DND-41 (cell line): ENCODE results near the gene CEP63.

Source experiments
- ATAC-seq: fragments of 200-7000 bp; cut with Tn5 transposase; 3 replicates; pipeline ENCODE4 v1.9.1; 2021; ENCODE audit warnings: low read depth; ENCODE audit not compliant: insufficient read depth
- DNase-seq: peaks from one replicate; pipeline ENCODE4 v3.0.0-alpha.2; 2020
- H2AFZ ChIP-seq: 2 replicates; pipeline ENCODE4 v1.6.0; 2012; ENCODE audit warnings: low read depth, low read length
- H3K27ac ChIP-seq: 2 replicates; pipeline ENCODE4 v1.5.1; 2012; ENCODE audit warnings: low read length, inconsistent platforms
- H3K27me3 ChIP-seq: fragments of 200-600 bp; sonication (generic); 2 replicates; pipeline ENCODE4 v1.6.0; 2012; ENCODE audit warnings: low read length, mild to moderate bottlenecking, inconsistent platforms; ENCODE audit not compliant: insufficient read depth, poor library complexity
- H3K36me3 ChIP-seq: 2 replicates; pipeline ENCODE4 v1.5.1; 2012; ENCODE audit warnings: low read length, inconsistent platforms; ENCODE audit not compliant: insufficient read depth
- H3K4me1 ChIP-seq: 2 replicates; pipeline ENCODE4 v1.5.1; 2012; ENCODE audit warnings: mild to moderate bottlenecking, low read length; ENCODE audit not compliant: insufficient read depth
- H3K4me2 ChIP-seq: 2 replicates; pipeline ENCODE4 v1.6.0; 2012; ENCODE audit warnings: mild to moderate bottlenecking, moderate library complexity, low read length, inconsistent platforms; ENCODE audit not compliant: insufficient read depth
- H3K4me3 ChIP-seq, 2 experiments: fragments of 200-600 bp in 1 of 2; shearing (Covaris generic) in 1 of 2; 2 replicates each; pipeline ENCODE4 v1.5.1; 2012 to 2016; ENCODE audit warnings: inconsistent platforms in 2 of 2, low read length in 2 of 2, mild to moderate bottlenecking in 2 of 2, low read depth in 1 of 2, moderate library complexity in 1 of 2
- H3K79me2 ChIP-seq: 2 replicates; pipeline ENCODE4 v1.6.0; 2012; ENCODE audit warnings: low read length, inconsistent platforms; ENCODE audit not compliant: insufficient read depth
- H3K9ac ChIP-seq: 2 replicates; pipeline ENCODE4 v1.6.0; 2012; ENCODE audit warnings: low read depth, mild to moderate bottlenecking, inconsistent platforms, low read length, moderate library complexity
- H3K9me3 ChIP-seq: 2 replicates; pipeline ENCODE4 v1.5.1; 2012; ENCODE audit warnings: low read length, moderate library complexity, mild to moderate bottlenecking, inconsistent platforms; ENCODE audit not compliant: insufficient read depth, severe bottlenecking
- H4K20me1 ChIP-seq: 2 replicates; pipeline ENCODE4 v1.6.0; 2012; ENCODE audit warnings: low read length; ENCODE audit not compliant: insufficient read depth
- CTCF ChIP-seq: IDR thresholded peaks from 2 replicates; pipeline ENCODE4 v1.5.1; 2012; ENCODE audit warnings: borderline replicate concordance, low read length, moderate library complexity, mild to moderate bottlenecking; ENCODE audit not compliant: poor library complexity, severe bottlenecking; ENCODE audit errors: extremely low read depth
- EZH2 ChIP-seq: IDR thresholded peaks from 3 replicates; pipeline ENCODE4 v1.6.1; 2012; ENCODE audit warnings: borderline replicate concordance, low read depth, mild to moderate bottlenecking, moderate library complexity, low read length, inconsistent platforms; ENCODE audit not compliant: severe bottlenecking

The CEP63 gene

GRCh38 chr3:134603956-134604355 lies 118.1 kb downstream of the CEP63 start:
- Histone ChIP-seq H3K4me1 (peaks cover 4% of the 10 kb centered on the region; the same call in 1 of the 2 replicates), H3K27ac (no peak overlapping the region), H3K79me2 (no peaks in the 10 kb centered on the region), H4K20me1 (no peaks in the 10 kb centered on the region; the same call in 1 of the 2 replicates), H3K4me2 (no peak overlapping the region), H3K9me3 (no peaks in the 10 kb centered on the region), H2AFZ (no peak overlapping the region), H3K27me3 (peaks cover 4% of the 10 kb centered on the region), H3K9ac (no peak overlapping the region), H3K36me3 (no peaks in the 10 kb centered on the region), H3K4me3 (no peak overlapping the region)
- DNase-seq (no peak), ATAC-seq (no peak)
- TF ChIP-seq CTCF = no peak
- TF ChIP-seq EZH2 = no peak

GRCh38 chr3:134605556-134605955 lies 119.7 kb downstream of the CEP63 start:
- Histone ChIP-seq H3K79me2 (no peaks in the 10 kb centered on the region), H3K4me1 (peaks cover 4% of the 10 kb centered on the region; the same call in 1 of the 2 replicates), H3K27me3 (peaks cover 8% of the 10 kb centered on the region), H2AFZ (no peak overlapping the region), H3K9me3 (no peaks in the 10 kb centered on the region), H3K9ac (no peak overlapping the region), H3K4me3 (no peak overlapping the region), H3K4me2 (no peak overlapping the region), H4K20me1 (no peaks in the 10 kb centered on the region; the same call in 1 of the 2 replicates), H3K36me3 (no peaks in the 10 kb centered on the region), H3K27ac (no peak overlapping the region)
- no peak for ATAC-seq
- no peak for DNase-seq
- TF ChIP-seq CTCF (no peak), EZH2 (no peak)

GRCh38 chr3:134606033-134607025 lies 120.5 kb downstream of the CEP63 start:
- no peak overlapping the region for H3K27ac ChIP-seq
- H3K27me3 ChIP-seq = peaks cover 8% of the 10 kb centered on the region
- no peaks in the 10 kb centered on the region for H3K36me3 ChIP-seq
- no peak for ATAC-seq
- H3K79me2 ChIP-seq = no peaks in the 10 kb centered on the region
- no peak overlapping the region for H3K4me3 ChIP-seq
- no peaks in the 10 kb centered on the region; the same call in 1 of the 2 replicates for H4K20me1 ChIP-seq
- no peak overlapping the region for H2AFZ ChIP-seq
- H3K4me1 ChIP-seq = no peaks in the 10 kb centered on the region
- no peak overlapping the region for H3K4me2 ChIP-seq
- no peak for DNase-seq
- H3K9ac ChIP-seq = no peak overlapping the region
- TF ChIP-seq EZH2 (no peak), CTCF (no peak)
- no peaks in the 10 kb centered on the region for H3K9me3 ChIP-seq
